Vagina (tissue), 2 donors: ENCODE results near the gene SLX4IP.

ENCODE experiments used
- POLR2AphosphoS5 ChIP-seq, 2 donors: sonication (generic); formaldehyde crosslinking; IDR thresholded peaks; one replicate each; pipeline ENCODE4 v1.9.0; 2017; ENCODE audit warnings: antibody characterized with exemption in 2 of 2, mild to moderate bottlenecking in 2 of 2, low read depth in 1 of 2; ENCODE audit not compliant: insufficient read depth in 1 of 2
- TF ChIP-seq, protein P1 (sequence below), 3 experiments: fragments of 450-650 bp in 2 of 3; fragments of 200-600 bp in 1 of 3; sonication (generic) in 1 of 3; IDR thresholded peaks; one replicate each; pipeline ENCODE4 v1.5.1; 2017 to 2019; ENCODE audit warnings: antibody characterized with exemption in 3 of 3, mild to moderate bottlenecking in 2 of 3, moderate library complexity in 2 of 3

DNA sequence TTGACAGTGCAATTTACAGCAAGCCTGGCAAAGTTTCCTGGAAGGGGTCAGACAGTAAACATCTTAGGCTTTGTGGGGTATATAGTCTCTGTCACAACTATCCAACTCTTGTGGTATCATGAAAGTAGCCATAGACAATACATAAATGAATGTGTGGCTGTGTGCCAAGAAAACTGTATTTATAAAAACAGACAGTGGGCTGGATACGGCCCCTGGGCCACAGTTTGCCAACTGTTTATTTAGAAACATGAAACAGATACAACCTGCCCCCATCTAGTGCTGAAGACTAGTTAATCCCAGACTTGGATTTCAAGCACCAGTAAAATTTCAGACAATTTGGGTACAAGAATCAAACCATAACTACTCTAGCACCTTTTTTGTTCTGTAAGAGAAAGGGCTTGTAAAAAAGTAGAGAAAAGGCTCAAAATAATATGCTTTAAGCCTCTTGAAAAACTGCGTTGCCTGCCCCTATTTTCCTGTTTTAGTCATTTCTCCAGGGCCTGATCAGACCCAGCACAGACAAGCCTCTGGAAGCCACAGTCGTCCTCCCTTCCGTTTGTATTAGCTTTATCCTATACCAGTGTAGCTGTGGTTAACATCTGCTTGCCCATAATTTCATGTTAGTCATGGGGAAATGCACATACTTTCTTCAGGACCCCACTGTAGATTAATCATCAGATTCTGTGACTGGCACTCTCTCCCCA, 207.9 kb downstream of the SLX4IP start:
- TF ChIP-seq, protein P1, sequence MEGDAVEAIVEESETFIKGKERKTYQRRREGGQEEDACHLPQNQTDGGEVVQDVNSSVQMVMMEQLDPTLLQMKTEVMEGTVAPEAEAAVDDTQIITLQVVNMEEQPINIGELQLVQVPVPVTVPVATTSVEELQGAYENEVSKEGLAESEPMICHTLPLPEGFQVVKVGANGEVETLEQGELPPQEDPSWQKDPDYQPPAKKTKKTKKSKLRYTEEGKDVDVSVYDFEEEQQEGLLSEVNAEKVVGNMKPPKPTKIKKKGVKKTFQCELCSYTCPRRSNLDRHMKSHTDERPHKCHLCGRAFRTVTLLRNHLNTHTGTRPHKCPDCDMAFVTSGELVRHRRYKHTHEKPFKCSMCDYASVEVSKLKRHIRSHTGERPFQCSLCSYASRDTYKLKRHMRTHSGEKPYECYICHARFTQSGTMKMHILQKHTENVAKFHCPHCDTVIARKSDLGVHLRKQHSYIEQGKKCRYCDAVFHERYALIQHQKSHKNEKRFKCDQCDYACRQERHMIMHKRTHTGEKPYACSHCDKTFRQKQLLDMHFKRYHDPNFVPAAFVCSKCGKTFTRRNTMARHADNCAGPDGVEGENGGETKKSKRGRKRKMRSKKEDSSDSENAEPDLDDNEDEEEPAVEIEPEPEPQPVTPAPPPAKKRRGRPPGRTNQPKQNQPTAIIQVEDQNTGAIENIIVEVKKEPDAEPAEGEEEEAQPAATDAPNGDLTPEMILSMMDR (IDR thresholded peaks at IDR 0.05), result no peak
- no peak for TF ChIP-seq POLR2AphosphoS5 (IDR thresholded peaks at IDR 0.05; ENCODE audit: insufficient read depth in 1 of 2, low read depth in 1 of 2)
